Small intestine (tissue), 7 donors: ENCODE results near the gene ACSF3. TPM values are rescaled to one million over a fixed set of nuclear protein-coding genes. Genes with fewer than 3 reads are reported as not detected.
A peak's percentile ranks its signal among the peaks of the same experiment; 100 is the strongest.

ENCODE experiments used
- DNase-seq, 2 donors: peaks; one replicate each; pipeline versions ENCODE4 v3.0.0 to v3.0.0-alpha.2; 2013
- FAIRE-seq: peaks from 2 replicates; lab custom pipeline; 2012; peaks lifted over from hg19 to GRCh38; lab: Jason Lieb, UNC
- H3K27ac ChIP-seq, 3 donors: one replicate each; pipeline ENCODE4 v1.5.1; 2013; ENCODE audit warnings: low read length in 2 of 3, mild to moderate bottlenecking in 2 of 3, control low read depth in 1 of 3, inconsistent platforms in 1 of 3, low read depth in 1 of 3, moderate library complexity in 1 of 3
- H3K27me3 ChIP-seq, 3 donors: one replicate each; pipeline ENCODE4 v1.6.1; 2013; ENCODE audit warnings: low read length in 3 of 3, inconsistent platforms in 1 of 3; ENCODE audit not compliant: control insufficient read depth in 3 of 3, insufficient read depth in 3 of 3
- H3K36me3 ChIP-seq, 3 donors: one replicate each; pipeline ENCODE4 v1.6.1; 2013; ENCODE audit warnings: low read length in 3 of 3, inconsistent platforms in 1 of 3, low read depth in 1 of 3, mild to moderate bottlenecking in 1 of 3, moderate library complexity in 1 of 3; ENCODE audit not compliant: control insufficient read depth in 3 of 3, insufficient read depth in 2 of 3
- H3K4me1 ChIP-seq, 3 donors: one replicate each; pipeline ENCODE4 v1.6.1; 2013; ENCODE audit warnings: low read length in 2 of 3, inconsistent platforms in 1 of 3, low read depth in 1 of 3, mild to moderate bottlenecking in 1 of 3, moderate library complexity in 1 of 3; ENCODE audit not compliant: control insufficient read depth in 3 of 3, insufficient read depth in 2 of 3
- H3K4me3 ChIP-seq, 3 donors: one replicate each; pipeline ENCODE4 v1.5.1; 2013; ENCODE audit warnings: low read length in 3 of 3, control low read depth in 1 of 3, inconsistent platforms in 1 of 3, low read depth in 1 of 3, mild to moderate bottlenecking in 1 of 3, moderate library complexity in 1 of 3
- H3K9me3 ChIP-seq, 2 donors: one replicate each; pipeline ENCODE4 v1.6.1; 2013; ENCODE audit warnings: low read depth in 1 of 2, low read length in 1 of 2; ENCODE audit not compliant: control insufficient read depth in 2 of 2, insufficient read depth in 1 of 2
- WGBS, 3 donors: extraction: QIAGEN DNeasy Blood & Tissue Kit; methylation state at CpG; one replicate each; pipeline ENCODE4 v1.1.7; 2013; 5-methylcytosine and 5-hydroxymethylcytosine counted together
- polyA plus RNA-seq, 4 donors: library from polyadenylated mRNA; stranded (reverse) in 3 of 4; unstranded in 1 of 4; fragments of 200-250 nt in 3 of 4; fragments of 120-200 nt in 1 of 4; gene quantifications; one replicate each; pipeline versions ENCODE4 v1.2.1 to v1.2.3, GENCODE V29; 2013
- donor health status: healthy with polysubstance abuse.
- donor health status: control.
- donor health status: control.
- donor health status: Bipolar disorder and iron deficiency.
- donor health status: healthy.

Gene ACSF3
- polyA plus RNA-seq, 4 donors = 35.3 to 93.7 (median 58.7) TPM

- no peak overlapping the region for H3K4me3 ChIP-seq
- peaks cover 0 to 5% of the 10 kb centered on the region in 2 donors for H3K9me3 ChIP-seq
- FAIRE-seq (no peak), DNase-seq (no peak)
- no peak overlapping the region for H3K27ac ChIP-seq
- peaks cover 7 to 81% (median 30%) of the 10 kb centered on the region in 3 donors for H3K36me3 ChIP-seq
- H3K4me1 ChIP-seq = no peaks in the 10 kb centered on the region
- no peaks in the 10 kb centered on the region for H3K27me3 ChIP-seq
- 84 to 89% (median 87%) methylated on average over 15 of the region's 15 CpGs for WGBS, 3 donors
Measured at GRCh38 chr16:89120921-89121351, 27.3 kb downstream of the ACSF3 start.

- DNase-seq = no peak
- Histone ChIP-seq H3K27me3 (no peaks in the 10 kb centered on the region), H3K4me3 (no peak overlapping the region), H3K4me1 (no peaks in the 10 kb centered on the region), H3K27ac (peak overlapping the region in 1 of 3 donors; percentile 68), H3K36me3 (peaks cover 7 to 73% (median 30%) of the 10 kb centered on the region in 3 donors), H3K9me3 (peaks cover 0 to 5% of the 10 kb centered on the region in 2 donors)
- FAIRE-seq = no peak
- WGBS, 3 donors = 90 to 93% (median 90%) methylated on average over 16 to 24 of the region's 24 CpGs
Measured at GRCh38 chr16:89121691-89122321, 28.2 kb downstream of the ACSF3 start.

- Histone ChIP-seq H3K27ac (peak overlapping the region in 2 of 3 donors; percentile 14 to 68), H3K27me3 (no peaks in the 10 kb centered on the region), H3K9me3 (peaks cover 0 to 5% of the 10 kb centered on the region in 2 donors), H3K36me3 (peaks cover 7 to 70% (median 27%) of the 10 kb centered on the region in 3 donors), H3K4me3 (no peak overlapping the region), H3K4me1 (no peaks in the 10 kb centered on the region)
- no peak for FAIRE-seq
- DNase-seq = peak; percentile 10 to 59
- WGBS, 3 donors = 8 to 56% (median 23%) methylated on average over 11 of the region's 11 CpGs
Measured at GRCh38 chr16:89122322-89122851, 28.7 kb downstream of the ACSF3 start.

GRCh38 chr16:89123001-89123830, 29.6 kb downstream of the ACSF3 start:
- H3K9me3 ChIP-seq = peaks cover 0 to 5% of the 10 kb centered on the region in 2 donors
- no peak overlapping the region for H3K4me3 ChIP-seq
- H3K36me3 ChIP-seq = peaks cover 2 to 62% (median 20%) of the 10 kb centered on the region in 3 donors
- WGBS, 3 donors = 76 to 84% (median 83%) methylated on average over 24 to 25 of the region's 25 CpGs
- DNase-seq (no peak), FAIRE-seq (no peak)
- no peaks in the 10 kb centered on the region for H3K27me3 ChIP-seq
- H3K4me1 ChIP-seq = no peaks in the 10 kb centered on the region
- H3K27ac ChIP-seq = peak overlapping the region in 1 of 3 donors; percentile 5

GRCh38 chr16:89123831-89124100, 30.1 kb downstream of the ACSF3 start:
- Histone ChIP-seq H3K27me3 (no peaks in the 10 kb centered on the region), H3K4me1 (no peaks in the 10 kb centered on the region), H3K4me3 (no peak overlapping the region), H3K9me3 (peaks cover 0 to 7% of the 10 kb centered on the region in 2 donors), H3K36me3 (peaks cover 0 to 59% (median 23%) of the 10 kb centered on the region in 3 donors), H3K27ac (no peak overlapping the region)
- DNase-seq (no peak), FAIRE-seq (no peak)
- 93 to 98% (median 95%) methylated on average over 12 of the region's 12 CpGs for WGBS, 3 donors

- H3K27me3 ChIP-seq = no peaks in the 10 kb centered on the region
- H3K27ac ChIP-seq = no peak overlapping the region
- H3K4me1 ChIP-seq = no peaks in the 10 kb centered on the region
- H3K36me3 ChIP-seq = peaks cover 12 to 41% (median 13%) of the 10 kb centered on the region in 3 donors
- FAIRE-seq (no peak), DNase-seq (no peak)
- peaks cover 0 to 18% of the 10 kb centered on the region in 2 donors for H3K9me3 ChIP-seq
- 98% methylated on average over 1 of the region's 1 CpG for WGBS, 3 donors
- no peak overlapping the region for H3K4me3 ChIP-seq
Measured at GRCh38 chr16:89129378-89129777, 35.7 kb downstream of the ACSF3 start.

- H3K27me3 ChIP-seq = no peaks in the 10 kb centered on the region
- 97 to 98% (median 97%) methylated on average over 5 of the region's 5 CpGs for WGBS, 3 donors
- FAIRE-seq = no peak
Measured at GRCh38 chr16:89130448-89130847, 36.8 kb downstream of the ACSF3 start.

GRCh38 chr16:89131783-89132182, 38.1 kb downstream of the ACSF3 start:
- H3K9me3 ChIP-seq = peaks cover 0 to 13% of the 10 kb centered on the region in 2 donors
- no peaks in the 10 kb centered on the region for H3K4me1 ChIP-seq
- WGBS, 3 donors = 88 to 91% (median 90%) methylated on average over 17 of the region's 17 CpGs
- FAIRE-seq (no peak), DNase-seq (no peak)
- peaks cover 13 to 57% (median 15%) of the 10 kb centered on the region in 3 donors for H3K36me3 ChIP-seq
- no peak overlapping the region for H3K27ac ChIP-seq
- H3K4me3 ChIP-seq = no peak overlapping the region
- H3K27me3 ChIP-seq = no peaks in the 10 kb centered on the region

More at GRCh38 chr16:89130448-89130847, 36.8 kb downstream of the ACSF3 start:
- H3K4me1 ChIP-seq = no peaks in the 10 kb centered on the region
- H3K27ac ChIP-seq = no peak overlapping the region
- no peak overlapping the region for H3K4me3 ChIP-seq
- no peak for DNase-seq
- peaks cover 12 to 49% (median 13%) of the 10 kb centered on the region in 3 donors for H3K36me3 ChIP-seq
- H3K9me3 ChIP-seq = peaks cover 0 to 14% of the 10 kb centered on the region in 2 donors
